ENCODE measurements around the gene MDM1.

MDM1 gene

DNA sequence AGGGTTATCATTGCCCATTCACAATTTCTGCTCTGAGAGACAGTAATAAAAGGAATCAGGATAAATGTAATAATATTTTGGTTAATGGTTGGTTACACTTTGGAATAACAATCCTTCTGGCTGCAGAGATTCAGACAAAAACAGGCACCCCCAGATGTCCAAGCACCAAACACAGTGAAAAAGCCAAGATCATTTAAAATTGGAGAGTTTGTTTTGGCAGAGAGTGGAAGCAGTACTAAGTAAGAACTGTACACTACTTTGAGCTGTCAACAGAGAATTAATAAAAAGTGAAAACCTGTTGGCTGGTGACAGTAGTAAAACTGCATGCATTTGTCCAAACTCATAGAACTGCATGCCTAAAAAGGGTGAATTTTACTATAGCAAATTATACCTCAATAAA lies 63.2 kb downstream of the MDM1 start:
- DNase-seq: no peak

DNA sequence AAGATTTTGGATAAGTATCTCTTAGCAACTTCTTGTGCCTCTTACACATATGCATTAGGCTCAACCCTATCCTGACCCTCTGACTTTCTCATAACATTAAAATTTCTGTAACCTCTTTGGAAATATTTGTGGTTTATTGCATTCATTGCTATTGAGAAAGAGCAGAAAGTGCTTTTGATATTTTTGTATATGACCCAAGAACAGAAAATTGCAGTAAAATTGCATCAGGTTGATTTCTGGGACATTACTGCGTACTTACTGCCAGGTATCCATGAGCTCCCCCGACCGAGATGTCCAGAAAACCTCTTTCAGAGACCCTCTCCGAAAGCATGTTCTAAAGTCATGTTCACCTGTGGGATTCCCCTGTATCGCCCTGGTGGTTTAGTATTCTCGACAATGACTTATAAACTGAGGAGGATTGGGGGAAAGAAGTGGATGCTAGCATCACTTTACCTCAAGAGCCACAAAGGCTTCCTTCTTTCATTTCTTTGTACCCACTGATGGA lies 64.2 kb downstream of the MDM1 start:
- DNase-seq: no peak

- DNase-seq: no peak
Observed at GRCh38 chr12:68264857-68265256, 67.3 kb downstream of the MDM1 start.

DNA sequence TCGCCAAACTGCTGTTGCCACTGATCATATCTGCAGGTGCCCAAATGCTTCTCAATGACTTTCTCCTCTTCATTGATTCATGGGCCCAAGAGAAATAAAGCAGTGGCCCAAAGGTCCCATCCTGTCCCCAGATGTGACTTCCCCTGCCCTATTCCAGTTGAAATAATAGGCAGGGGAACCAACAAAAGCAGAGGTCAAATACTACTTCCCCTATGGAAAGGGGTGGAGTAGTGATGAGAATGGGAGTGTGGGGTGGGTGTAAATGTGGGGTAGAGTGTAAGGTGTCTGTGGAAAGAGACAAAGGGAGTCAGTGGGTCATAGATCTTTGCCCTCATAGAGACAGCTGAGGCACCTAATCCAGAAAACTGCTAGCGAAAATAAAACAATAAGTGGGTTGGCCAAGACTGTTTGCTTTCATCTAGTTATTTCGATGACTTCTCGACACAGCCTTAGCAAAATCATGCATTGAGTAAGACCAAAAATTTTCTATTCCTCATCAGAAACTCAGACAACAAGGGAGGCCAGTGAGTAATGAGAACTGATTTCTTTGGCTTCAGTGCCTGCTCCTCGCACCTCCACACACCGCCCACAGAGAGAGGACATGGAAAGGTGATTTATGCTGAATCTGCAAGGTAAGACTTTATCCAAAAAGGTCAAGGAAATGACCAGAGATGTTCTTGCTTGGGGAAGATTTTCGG lies 67.9 kb downstream of the MDM1 start:
- no peak for DNase-seq

- no peak for DNase-seq
Observed at GRCh38 chr12:68263366-68263765, 68.8 kb downstream of the MDM1 start.

DNA sequence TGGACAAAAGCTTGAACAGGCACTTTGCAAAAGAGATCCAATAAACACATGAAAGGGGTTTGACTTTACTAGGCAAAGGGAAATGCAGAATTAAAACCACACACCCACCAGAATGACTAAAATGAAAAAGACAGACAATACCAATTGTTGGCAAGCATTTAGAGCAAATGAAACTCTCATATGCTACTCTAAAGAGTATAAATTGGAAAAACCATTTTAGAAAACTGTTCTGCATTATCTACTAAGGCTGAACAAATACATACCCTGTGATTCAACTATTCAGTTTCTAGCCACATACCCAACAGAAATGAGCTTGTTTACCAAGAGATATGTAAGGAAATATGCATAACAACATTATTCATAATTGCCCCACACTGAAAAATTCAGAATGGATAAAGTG lies 70.3 kb downstream of the MDM1 start:
- no peak for DNase-seq

DNA sequence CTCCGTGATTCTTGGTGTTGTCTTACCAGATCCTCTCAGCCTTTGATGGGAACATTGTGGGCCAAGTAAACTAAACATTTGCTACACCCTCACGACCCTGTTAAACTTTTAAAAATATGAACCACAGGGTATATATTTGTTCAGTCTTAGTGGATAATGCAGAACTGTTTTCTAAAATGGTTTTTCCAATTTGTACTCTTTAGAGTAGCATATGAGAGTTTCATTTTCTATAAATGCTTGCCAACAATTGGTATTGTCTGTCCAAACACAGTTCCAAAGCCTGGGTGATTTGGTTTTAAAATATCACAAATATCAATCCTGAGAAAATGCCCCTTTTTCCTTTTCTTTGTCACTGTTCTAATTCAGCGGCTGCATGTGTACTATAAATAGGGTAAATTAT lies 72.0 kb downstream of the MDM1 start:
- DNase-seq: no peak

DNA sequence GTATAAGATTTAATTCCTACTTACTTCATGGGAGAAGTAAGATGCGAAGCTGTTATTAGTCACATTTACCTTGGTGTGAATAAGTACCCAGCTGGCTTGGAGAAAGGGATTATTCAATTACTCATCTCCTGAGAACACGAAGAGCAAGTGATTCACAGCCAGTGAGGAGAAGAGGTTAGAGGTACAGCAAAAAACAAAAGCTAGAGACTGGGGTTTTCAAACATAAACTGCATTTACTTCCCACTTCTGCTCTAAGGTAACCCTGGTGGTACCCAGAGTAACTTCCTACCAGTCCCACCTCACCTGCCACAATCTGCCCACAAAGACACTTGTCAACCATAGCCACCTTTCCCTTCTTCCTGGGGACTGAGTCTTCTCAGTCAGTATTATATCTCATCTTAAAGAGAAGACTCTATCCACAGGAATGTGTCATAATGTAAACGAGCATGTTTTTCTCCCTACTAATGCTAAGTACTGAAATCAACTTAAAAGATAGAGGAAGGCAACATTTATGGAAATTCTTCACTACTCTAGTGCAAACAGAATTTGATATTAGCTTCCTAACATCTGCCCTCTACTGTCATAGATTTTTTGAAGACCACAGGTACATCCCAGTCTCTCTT lies 72.7 kb downstream of the MDM1 start:
- no peak for DNase-seq

- DNase-seq: no peak
Observed at GRCh38 chr12:68253504-68253903, 78.7 kb downstream of the MDM1 start, which contains the start of gene IL22. IL22 (minus strand) TSS chr12:68253604; CDS start chr12:68253448, 156 bp downstream.

DNA sequence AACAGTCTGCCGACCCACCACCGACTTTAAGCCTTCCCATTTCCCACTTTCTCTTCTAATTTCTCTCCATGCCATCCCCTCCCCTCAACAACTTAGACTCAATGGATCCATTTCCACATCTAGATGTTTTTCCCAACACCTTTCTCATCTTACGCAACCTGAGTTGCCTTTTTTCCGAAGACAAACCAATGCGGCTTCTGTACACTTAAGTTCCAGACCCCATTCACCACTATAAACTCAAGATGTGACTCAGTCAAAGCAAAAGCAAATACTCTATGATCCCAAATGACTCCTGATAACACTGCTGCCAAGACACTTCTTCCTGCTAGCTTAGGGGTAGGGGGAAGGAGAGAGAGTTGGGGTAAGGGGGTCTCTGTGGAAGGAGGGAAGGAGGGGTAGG lies 80.1 kb downstream of the MDM1 start:
- DNase-seq: no peak

GRCh38 chr12:68250454-68250853 lies 81.7 kb downstream of the MDM1 start:
- no peak for DNase-seq

- DNase-seq: no peak
Observed at GRCh38 chr12:68247785-68248184, 84.4 kb downstream of the MDM1 start.

GRCh38 chr12:68246350-68246749 lies 85.8 kb downstream of the MDM1 start:
- no peak for DNase-seq

DNA sequence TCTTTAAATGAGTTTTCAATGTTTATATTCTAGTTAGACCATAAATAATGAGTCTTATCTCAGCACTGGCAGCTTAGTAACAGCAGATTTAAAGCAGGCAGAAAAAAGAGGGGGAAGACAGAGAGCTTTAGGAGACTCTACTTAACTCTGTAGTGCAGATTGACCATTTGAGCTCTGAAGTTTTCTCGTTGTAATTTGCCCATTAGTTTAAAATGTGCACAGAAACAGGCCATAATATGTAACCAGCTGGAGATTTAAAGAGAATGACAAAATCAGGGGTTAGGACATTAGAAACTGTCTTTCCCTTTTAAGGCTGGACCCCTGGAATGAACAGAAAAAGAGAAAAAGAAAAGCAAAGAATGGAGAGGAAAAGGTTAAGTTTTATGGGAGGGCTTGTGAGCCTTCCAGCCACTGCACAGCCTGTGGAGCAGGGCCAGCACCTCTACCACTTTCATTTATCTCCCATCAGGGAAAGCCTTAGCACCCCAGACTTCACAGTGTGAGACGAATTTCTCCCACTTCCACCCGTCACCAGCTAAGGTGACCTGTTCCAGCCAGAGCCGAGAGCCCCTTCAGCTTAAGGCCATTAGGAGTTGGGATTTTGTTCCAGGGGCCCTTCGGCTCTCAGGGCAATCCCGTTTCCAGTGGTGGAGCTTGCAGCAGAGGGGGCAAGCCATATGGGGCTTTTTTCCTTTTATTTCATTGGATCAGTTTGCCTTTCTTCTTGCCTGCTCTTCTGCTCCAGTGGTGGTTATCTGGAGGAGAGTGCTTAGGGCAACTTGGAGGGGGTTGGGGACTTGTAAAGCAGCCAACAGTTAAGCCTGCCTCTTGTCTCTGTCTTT lies 86.8 kb downstream of the MDM1 start:
- DNase-seq: no peak
